KMS-11 (cell line): ENCODE measurements around the gene TRIP12.
"Not testable (repeated sequence)": the region's sequence is repeated elsewhere in the genome, so short reads cannot be mapped to it uniquely, and the experiment has no call there.

Experiments used
- H2AFZ ChIP-seq: fragments of 200-600 bp; sonication (generic); 2 replicates; pipeline ENCODE4 v1.6.1; 2016; ENCODE audit warnings: antibody characterized with exemption, mixed run types, low read depth
- H3K27ac ChIP-seq: fragments of 200-600 bp; sonication (generic); 2 replicates; pipeline ENCODE4 v1.6.1; 2016; ENCODE audit warnings: mild to moderate bottlenecking, mixed run types
- H3K27me3 ChIP-seq: fragments of 200-600 bp; sonication (generic); 2 replicates; pipeline ENCODE4 v1.6.1; 2017; ENCODE audit warnings: mild to moderate bottlenecking, low read depth, mixed run types, moderate library complexity; ENCODE audit not compliant: insufficient read depth
- H3K36me3 ChIP-seq: fragments of 200-600 bp; sonication (generic); 2 replicates; pipeline ENCODE4 v1.6.1; 2017; ENCODE audit warnings: mild to moderate bottlenecking, mixed run types; ENCODE audit not compliant: insufficient read depth
- H3K4me1 ChIP-seq: fragments of 200-600 bp; sonication (generic); 2 replicates; pipeline ENCODE4 v1.6.1; 2016; ENCODE audit warnings: mild to moderate bottlenecking, low read depth, mixed run types; ENCODE audit not compliant: poor library complexity, severe bottlenecking
- H3K4me2 ChIP-seq: fragments of 200-600 bp; sonication (generic); 2 replicates; pipeline ENCODE4 v1.7.0; 2016; ENCODE audit warnings: mild to moderate bottlenecking, mixed run types
- H3K4me3 ChIP-seq: fragments of 200-600 bp; sonication (generic); IDR thresholded peaks from 2 replicates; pipeline ENCODE4 v1.6.1; 2017; ENCODE audit warnings: low read depth, low read length, mixed read lengths; ENCODE audit not compliant: insufficient read depth
- H3K79me2 ChIP-seq: fragments of 200-600 bp; sonication (generic); 2 replicates; pipeline ENCODE4 v1.6.1; 2016; ENCODE audit warnings: low read depth, mixed run types; ENCODE audit not compliant: insufficient read depth
- H3K9ac ChIP-seq: fragments of 200-600 bp; sonication (generic); 2 replicates; pipeline ENCODE4 v1.6.1; 2016; ENCODE audit warnings: mild to moderate bottlenecking, mixed run types
- H4K20me1 ChIP-seq: fragments of 200-600 bp; sonication (generic); 2 replicates; pipeline ENCODE4 v1.6.1; 2016; ENCODE audit warnings: mild to moderate bottlenecking, mixed run types; ENCODE audit not compliant: insufficient read depth
- TF ChIP-seq, protein P1 (sequence below): fragments of 200-600 bp; sonication (generic); conservative IDR thresholded peaks from 2 replicates; pipeline ENCODE4 v1.6.1; 2017; ENCODE audit warnings: low read depth, mild to moderate bottlenecking, antibody characterized with exemption, low read length, moderate library complexity, mixed read lengths

Gene TRIP12

DNA sequence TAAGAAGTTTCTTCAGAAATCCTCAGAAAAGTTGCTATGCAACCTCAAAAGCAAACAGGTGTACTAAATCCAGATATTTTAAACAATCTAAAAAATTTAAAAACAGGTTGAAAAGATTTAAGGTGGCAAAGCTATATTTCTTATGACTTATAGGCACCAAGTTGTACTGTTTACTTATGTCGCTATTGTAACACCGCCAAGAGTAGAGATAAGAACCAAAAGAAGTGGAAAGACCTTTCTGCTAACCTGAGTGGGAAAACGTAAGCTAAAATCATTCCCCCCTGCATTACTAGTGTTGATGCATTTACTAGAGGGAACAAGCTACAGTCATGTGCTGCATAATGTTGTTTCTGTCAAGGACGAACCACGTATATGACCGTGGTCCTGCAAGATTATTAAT is 83.1 kb downstream of the TRIP12 start:
- Histone ChIP-seq H3K4me2 (no peak overlapping the region), H2AFZ (no peak overlapping the region), H3K27me3 (no peaks in the 10 kb centered on the region), H3K9ac (no peak overlapping the region), H3K4me1 (peaks cover 32% of the 10 kb centered on the region), H3K4me3 (no peak overlapping the region), H4K20me1 (no peaks in the 10 kb centered on the region), H3K36me3 (no peaks in the 10 kb centered on the region), H3K79me2 (no peaks in the 10 kb centered on the region), H3K27ac (no peak overlapping the region)
- TF ChIP-seq, protein P1, sequence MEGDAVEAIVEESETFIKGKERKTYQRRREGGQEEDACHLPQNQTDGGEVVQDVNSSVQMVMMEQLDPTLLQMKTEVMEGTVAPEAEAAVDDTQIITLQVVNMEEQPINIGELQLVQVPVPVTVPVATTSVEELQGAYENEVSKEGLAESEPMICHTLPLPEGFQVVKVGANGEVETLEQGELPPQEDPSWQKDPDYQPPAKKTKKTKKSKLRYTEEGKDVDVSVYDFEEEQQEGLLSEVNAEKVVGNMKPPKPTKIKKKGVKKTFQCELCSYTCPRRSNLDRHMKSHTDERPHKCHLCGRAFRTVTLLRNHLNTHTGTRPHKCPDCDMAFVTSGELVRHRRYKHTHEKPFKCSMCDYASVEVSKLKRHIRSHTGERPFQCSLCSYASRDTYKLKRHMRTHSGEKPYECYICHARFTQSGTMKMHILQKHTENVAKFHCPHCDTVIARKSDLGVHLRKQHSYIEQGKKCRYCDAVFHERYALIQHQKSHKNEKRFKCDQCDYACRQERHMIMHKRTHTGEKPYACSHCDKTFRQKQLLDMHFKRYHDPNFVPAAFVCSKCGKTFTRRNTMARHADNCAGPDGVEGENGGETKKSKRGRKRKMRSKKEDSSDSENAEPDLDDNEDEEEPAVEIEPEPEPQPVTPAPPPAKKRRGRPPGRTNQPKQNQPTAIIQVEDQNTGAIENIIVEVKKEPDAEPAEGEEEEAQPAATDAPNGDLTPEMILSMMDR, result no peak

DNA sequence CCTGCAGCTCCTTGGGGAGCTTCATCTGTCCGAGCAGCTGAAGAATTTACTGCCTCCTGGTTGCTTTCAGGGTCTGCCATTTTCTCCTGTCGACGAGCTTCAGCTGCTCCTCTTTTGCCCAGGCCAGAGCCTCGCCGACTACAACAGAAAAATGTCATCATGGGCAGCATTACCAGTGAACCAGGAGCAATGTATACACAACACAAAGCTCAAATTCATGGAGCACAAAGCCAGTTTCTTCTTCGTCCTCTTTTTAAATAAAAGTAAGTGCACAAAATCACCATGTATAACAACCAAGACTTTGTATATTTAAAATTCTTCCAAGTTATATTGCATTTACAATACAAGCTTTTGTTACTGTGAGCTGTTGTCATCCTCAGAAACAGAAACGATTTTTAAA is 85.0 kb downstream of the TRIP12 start:
- TF ChIP-seq, protein P1, result no peak
- H3K79me2 ChIP-seq, result no peaks in the 10 kb centered on the region
- H2AFZ ChIP-seq, result no peak overlapping the region
- no peaks in the 10 kb centered on the region for H3K27me3 ChIP-seq
- no peak overlapping the region for H3K27ac ChIP-seq
- no peaks in the 10 kb centered on the region for H3K36me3 ChIP-seq
- H4K20me1 ChIP-seq, result no peaks in the 10 kb centered on the region
- no peak overlapping the region for H3K4me2 ChIP-seq
- no peak overlapping the region for H3K9ac ChIP-seq
- H3K4me3 ChIP-seq, result no peak overlapping the region
- peaks cover 48% of the 10 kb centered on the region for H3K4me1 ChIP-seq

DNA sequence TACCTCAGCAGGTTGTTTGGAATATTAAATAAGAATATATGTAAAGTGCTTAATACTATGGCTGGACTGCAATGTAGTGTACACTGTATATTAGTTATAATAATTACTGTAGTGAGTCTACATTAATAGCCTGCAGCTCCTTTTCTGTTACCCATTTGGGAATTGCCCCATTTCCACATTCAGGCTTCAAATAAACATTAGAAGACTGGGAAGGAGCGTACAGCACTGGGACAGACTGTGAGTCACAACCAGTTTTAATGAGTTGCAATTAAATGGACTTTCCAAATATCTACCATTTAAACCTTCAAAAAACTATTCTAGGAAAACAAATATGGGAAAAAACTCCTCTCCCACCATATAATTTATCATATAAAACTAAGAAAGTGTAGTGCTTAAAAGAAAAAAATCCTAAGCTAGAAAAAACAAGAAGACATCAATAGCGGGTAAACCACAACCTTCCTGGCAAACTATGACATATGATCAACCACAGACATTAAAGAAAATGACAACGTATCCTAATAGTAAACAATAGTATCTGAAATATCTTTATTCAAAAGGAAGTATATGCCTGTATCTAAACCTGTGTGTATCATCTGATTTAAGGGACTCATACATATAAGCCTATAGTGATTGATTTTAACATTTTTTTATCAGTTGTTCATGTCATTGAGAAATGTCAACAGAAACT is 86.1 kb downstream of the TRIP12 start:
- Histone ChIP-seq H3K4me1 (peaks cover 51% of the 10 kb centered on the region), H4K20me1 (no peaks in the 10 kb centered on the region), H3K4me2 (no peak overlapping the region), H3K4me3 (no peak overlapping the region), H3K27me3 (no peaks in the 10 kb centered on the region), H3K79me2 (no peaks in the 10 kb centered on the region), H2AFZ (no peak overlapping the region), H3K9ac (no peak overlapping the region), H3K27ac (no peak overlapping the region), H3K36me3 (no peaks in the 10 kb centered on the region)
- TF ChIP-seq, protein P1, result no peak

DNA sequence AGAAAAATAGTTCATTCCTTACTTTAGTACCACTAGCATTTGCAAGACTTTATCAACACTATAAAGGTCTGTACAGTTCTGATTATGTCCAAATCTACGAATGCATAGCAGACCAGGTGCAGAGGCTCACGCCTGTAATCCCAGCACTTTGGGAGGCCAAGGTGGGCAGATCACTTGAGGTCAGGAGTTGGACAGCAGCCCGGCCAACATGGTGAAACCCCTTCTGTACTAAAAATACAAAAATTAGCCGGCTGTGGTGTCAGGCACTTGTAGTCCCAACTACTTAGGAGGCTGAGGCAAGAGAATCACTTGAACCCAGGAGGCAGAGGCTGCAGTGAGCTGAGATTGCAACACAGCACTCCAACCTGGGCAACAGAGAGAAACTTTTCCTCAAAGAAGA is 87.4 kb downstream of the TRIP12 start:
- H3K27me3 ChIP-seq, H2AFZ ChIP-seq, H3K79me2 ChIP-seq, H3K9ac ChIP-seq, H3K27ac ChIP-seq, H4K20me1 ChIP-seq, H3K36me3 ChIP-seq, H3K4me3 ChIP-seq: not testable (repeated sequence)
- Histone ChIP-seq H3K4me2 (peak overlapping the region; percentile 36; the same call in 1 of the 2 replicates), H3K4me1 (peaks cover 51% of the 10 kb centered on the region)

DNA sequence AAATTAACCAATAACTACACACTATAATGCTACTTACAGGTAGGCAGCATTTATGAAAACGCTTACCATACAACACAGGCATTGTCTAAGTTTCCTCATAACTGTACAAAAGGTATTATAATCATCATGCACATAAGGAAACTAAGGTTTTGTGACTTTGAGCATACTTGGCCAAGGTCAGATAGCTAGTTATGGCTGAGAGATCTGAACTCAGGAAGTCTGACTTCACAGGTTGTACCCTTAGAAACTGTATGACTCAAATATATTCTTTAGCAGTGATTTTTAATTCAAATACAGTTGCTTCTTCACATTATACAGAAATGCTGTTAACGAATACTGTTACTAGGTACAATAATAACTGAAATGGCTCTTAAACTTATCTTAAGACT is 89.3 kb downstream of the TRIP12 start:
- no peak overlapping the region for H3K4me2 ChIP-seq
- H4K20me1 ChIP-seq, result no peaks in the 10 kb centered on the region

More for the DNA sequence above, 89.3 kb downstream of the TRIP12 start:
- TF ChIP-seq, protein P1, result no peak
- Histone ChIP-seq H3K36me3 (no peaks in the 10 kb centered on the region), H2AFZ (no peak overlapping the region), H3K79me2 (no peaks in the 10 kb centered on the region), H3K4me3 (no peak overlapping the region), H3K27me3 (no peaks in the 10 kb centered on the region), H3K4me1 (peaks cover 51% of the 10 kb centered on the region), H3K9ac (no peak overlapping the region), H3K27ac (no peak overlapping the region)
